Middle frontal gyrus (tissue), 1 donor: ENCODE results near the gene EFEMP1.

Experiments used
- DNase-seq: peaks from one replicate; pipeline ENCODE4 v3.0.0-alpha.2; 2015; ENCODE audit warnings: low spot score; ENCODE audit errors: extremely low spot score

EFEMP1 gene

DNA sequence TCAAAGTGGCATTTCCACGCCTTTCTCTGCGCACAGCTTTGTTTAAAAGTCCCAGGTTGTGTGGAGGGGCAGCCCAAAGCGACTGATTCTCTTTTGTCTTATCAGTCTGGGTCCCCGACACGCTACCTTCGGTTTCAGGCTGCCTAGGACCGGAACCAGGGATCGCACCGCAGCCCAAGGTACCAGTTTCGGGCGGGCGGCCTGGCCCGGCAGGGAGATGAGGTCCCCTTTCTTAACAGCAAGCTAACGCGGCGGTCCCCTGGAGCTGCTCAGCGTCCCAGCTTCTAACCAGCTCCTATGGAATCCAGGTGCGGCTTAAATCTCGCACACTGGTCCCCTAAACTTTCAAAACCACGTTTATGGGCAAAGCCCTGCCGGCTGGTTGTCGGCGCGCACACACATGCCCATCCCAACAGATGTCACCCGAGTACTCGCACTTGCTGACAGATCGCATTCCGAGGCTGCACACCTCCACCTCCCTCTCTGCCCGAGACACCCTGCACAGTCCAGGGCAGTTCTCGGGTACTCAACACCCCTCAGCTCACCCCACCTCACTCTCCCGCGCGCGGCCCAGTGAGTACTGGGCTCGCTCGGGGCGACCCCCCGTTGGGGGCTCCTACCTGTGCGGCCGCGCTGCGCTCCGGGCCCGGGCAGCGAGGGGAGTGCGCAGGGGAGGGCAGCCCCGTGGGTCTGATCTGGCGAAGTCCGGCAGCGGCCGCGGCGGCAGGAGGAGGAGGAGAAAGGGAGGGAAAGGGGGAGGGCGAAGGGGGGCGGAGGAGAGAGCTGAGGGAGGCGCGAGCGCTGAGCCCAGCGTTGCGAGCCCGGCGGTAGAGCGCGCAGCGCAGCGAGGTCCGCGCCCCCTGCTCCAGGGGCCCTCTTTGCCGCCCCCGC lies at the start of gene EFEMP1:
Gene EFEMP1 (minus strand): TSS at position 692 of the 891 bp plus-strand sequence. CDS start 1,342 bp downstream, outside the sequence.
- no peak for DNase-seq

DNA sequence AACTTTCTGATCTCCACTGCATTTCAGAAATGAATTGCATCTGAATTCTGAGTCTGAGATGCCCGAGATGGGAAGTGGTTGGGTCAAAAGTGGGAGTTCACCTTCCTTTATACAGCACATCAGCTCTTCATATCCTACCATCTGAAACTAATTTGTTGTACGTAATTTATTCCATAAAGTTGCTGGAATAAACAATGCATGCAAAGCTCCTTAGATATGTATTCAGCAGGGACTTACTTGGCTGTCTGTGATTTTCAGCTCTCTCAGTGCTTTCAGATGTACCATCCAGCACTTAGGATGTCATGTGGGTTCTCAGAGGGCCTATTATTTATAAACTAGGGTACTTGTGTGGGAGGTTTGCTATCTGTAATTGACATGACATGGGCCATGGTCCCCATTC lies 46.9 kb upstream of the EFEMP1 start:
- DNase-seq, result no peak

GRCh38 chr2:55968941-55969340 lies 45.4 kb upstream of the EFEMP1 start:
- DNase-seq, result no peak

DNA sequence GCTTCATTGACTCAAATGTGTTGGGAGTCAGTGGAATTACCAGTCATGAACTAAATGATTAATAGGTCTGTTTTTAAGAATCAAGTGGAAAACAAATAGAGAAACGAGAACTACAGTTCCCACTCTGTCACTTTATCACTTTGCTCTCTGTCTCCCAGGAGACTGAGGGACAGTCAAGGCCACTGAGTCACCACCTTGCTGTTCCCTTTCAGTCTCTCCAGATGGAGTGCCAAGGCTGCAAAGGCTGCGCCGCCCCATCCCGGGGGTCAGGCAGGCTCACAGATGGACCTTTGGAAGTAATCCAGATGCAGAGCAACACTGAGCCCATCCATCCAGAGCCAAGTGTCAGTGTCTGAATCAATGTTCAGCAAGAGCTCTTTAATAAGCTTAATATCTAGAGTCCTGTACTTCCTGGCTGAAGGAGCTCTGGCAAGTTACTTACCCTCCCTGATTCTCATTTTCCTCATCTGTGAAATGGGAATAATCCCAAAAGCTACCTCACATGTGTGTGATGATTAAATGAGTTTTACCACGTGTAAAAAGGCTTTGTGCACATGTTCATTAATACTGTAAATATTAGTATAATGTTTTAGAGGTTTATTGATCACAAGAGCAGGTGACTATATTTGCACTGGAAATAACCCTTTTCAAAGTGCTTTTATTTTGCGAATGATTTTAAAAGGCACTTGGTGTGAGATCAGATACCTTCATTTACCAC lies 43.0 kb upstream of the EFEMP1 start:
- DNase-seq, result no peak

DNA sequence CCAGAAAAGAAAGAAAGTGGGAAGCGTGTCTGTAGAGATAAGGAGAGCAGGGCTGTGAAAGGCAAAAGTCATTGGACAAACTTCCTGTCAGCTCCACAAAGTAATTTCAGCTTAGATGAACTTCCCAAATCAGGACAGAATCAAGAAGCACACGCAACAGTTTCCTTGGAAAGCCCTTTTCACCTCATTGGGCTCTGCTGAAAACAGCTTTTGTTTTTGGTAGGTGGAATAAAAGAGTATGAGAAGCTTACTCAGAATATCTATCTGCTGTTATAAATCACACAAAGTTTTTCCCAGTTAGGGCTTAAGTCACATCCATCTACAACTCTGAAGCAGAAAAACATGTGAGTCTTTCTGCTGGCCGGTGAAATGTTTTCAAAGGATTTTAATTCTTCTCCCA lies 42.4 kb upstream of the EFEMP1 start:
- no peak for DNase-seq

GRCh38 chr2:55965276-55965675 lies 41.7 kb upstream of the EFEMP1 start:
- DNase-seq, result no peak

DNA sequence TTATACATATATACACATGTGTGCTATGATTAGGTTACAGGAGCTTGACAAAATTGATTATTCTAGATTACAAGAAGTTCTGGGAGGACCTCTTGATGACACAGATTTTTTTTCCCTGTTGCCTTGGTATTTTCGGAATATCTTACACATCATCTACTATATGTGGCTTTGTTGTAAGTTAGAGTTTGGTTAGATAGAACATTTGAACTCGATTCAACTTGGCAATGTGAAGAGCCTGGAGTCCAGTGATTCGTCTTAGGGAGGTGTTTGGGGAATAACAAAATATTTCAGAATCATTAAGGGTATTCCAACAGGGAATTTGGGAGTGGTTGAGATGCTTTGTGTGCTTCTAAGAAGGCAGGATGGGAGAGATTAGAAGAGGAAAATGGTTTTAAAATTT lies 39.3 kb upstream of the EFEMP1 start:
- no peak for DNase-seq

DNA sequence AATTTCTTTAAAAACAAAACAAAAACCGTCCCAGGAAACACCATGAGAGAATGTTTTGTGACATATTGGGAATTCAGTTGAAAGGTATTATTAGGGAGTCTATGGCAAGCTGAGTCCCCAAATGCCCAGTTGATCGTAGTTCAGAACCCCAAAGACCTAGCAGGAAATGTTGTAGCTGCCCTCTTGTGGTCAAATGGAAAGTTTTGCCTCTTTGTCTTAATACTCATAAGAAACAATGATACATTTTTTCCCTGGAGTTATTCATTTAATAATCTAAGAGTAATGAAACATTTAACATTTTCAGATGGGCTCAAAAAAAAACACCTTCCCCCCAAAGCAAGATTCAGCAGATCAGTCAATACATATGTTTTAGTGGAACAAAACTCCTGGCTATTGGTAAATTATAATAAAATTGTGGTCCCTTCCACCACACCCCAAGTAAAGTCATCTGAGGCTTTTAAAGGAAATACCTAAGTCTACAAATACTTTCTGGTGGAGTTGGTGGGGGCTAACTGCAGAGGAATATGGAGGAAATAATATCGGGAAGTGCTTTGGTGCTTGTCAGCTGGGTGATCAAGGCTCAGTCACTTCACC lies 37.8 kb upstream of the EFEMP1 start:
- DNase-seq, result no peak

GRCh38 chr2:55958756-55959155 lies 35.2 kb upstream of the EFEMP1 start:
- DNase-seq, result no peak

- no peak for DNase-seq
These were observed 33.6 kb upstream of the EFEMP1 start for GRCh38 chr2:55957142-55957541.

- DNase-seq, result no peak
These were observed 30.9 kb upstream of the EFEMP1 start for GRCh38 chr2:55954306-55955035.

GRCh38 chr2:55952415-55952814 lies 28.8 kb upstream of the EFEMP1 start:
- no peak for DNase-seq

GRCh38 chr2:55951533-55951932 lies 28.0 kb upstream of the EFEMP1 start:
- DNase-seq, result no peak

DNA sequence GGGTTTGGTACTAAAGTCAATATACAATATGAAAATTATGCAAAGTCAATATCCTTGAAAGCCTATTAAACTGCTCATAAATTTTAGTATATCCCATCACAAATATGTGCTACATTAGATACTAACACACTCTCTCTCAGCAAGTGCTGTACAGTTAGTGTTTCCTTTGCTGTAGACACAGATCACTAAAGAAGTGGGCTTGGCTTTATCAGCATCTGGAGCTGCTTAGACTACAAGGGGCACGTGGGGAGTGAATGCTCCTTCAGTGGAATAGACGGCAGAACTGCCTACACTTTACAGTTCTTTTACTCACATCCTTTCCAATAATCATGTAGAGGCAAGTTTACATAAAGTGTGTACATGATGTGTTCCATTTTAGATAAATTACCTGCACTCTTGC lies 26.0 kb upstream of the EFEMP1 start:
- no peak for DNase-seq

DNA sequence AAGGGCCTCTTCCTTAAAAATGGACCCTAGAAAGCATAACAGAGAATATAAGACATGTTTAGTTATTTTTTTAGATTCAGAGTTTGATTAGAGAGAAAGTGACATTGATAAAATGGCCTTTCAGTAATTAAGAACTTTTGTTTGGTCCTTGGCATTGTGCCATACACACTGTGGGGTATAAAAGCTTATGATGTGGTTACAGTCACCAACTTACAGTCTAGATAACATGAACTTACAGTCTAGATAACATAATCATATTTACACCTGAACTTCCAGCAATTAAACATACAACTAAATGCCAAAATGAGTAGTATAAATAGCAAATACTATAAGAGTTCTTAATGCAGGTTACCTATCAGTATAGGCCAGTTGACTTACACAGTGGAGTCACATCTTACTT lies 25.6 kb upstream of the EFEMP1 start:
- DNase-seq, result no peak

GRCh38 chr2:55948176-55948923 lies 24.8 kb upstream of the EFEMP1 start:
- DNase-seq, result no peak

DNA sequence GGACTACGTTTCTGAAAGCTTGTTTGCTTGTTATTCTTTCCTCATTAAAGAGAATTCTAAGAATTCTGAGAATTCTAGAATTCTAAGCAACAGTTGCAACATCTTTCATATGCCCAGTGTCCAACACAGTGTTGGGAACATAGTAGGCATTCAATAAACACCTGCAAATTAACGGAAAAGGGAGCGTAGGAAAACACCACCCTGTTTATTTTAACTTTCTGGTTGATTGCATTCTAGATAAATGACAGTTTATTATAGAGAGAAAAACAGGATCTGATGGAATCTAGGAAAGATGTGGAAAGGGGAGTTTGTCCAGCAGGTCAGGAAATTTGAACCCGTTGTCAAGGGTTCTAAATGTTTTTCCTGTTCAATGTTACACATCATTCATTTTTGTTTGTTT lies 24.2 kb upstream of the EFEMP1 start:
- no peak for DNase-seq

GRCh38 chr2:55946793-55947192 lies 23.2 kb upstream of the EFEMP1 start:
- DNase-seq, result no peak

DNA sequence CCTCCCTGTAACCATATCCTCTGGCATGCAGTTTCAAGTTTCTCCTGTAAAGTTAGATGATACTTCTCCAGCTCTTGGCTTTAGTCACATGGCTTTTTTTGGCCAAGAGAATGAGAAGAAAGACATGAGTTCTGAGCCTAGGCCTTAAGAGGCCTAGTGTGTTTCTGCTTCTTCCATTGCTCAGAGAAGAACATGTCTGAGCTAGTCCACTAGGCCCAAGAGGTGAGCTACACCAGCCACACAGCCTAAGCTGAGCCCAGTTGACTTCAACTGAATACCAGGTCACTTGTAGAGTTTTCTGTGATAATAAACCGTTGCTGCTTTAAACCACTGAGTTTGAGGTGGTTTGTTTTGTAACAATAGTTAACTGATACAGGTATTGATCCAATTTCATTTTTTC lies 19.9 kb upstream of the EFEMP1 start:
- DNase-seq, result no peak

- no peak for DNase-seq
These were observed 12.8 kb upstream of the EFEMP1 start for GRCh38 chr2:55936351-55936750.

- no peak for DNase-seq
These were observed 10.8 kb upstream of the EFEMP1 start for GRCh38 chr2:55934337-55934736.
